NCI-H2196 treated with DMSO at 0.1 percent for 48 hours (cell line): ENCODE data around the gene CCDC69.
"Not testable (repeated sequence)": the region's sequence is repeated elsewhere in the genome, so short reads cannot be mapped to it uniquely, and the experiment has no call there.

ENCODE experiments used
- DNase-seq: peaks from one replicate; lab custom pipeline; 2025; ENCODE audit not compliant: unreplicated experiment; lab: John Stamatoyannopoulos, UW

The CCDC69 gene

DNA sequence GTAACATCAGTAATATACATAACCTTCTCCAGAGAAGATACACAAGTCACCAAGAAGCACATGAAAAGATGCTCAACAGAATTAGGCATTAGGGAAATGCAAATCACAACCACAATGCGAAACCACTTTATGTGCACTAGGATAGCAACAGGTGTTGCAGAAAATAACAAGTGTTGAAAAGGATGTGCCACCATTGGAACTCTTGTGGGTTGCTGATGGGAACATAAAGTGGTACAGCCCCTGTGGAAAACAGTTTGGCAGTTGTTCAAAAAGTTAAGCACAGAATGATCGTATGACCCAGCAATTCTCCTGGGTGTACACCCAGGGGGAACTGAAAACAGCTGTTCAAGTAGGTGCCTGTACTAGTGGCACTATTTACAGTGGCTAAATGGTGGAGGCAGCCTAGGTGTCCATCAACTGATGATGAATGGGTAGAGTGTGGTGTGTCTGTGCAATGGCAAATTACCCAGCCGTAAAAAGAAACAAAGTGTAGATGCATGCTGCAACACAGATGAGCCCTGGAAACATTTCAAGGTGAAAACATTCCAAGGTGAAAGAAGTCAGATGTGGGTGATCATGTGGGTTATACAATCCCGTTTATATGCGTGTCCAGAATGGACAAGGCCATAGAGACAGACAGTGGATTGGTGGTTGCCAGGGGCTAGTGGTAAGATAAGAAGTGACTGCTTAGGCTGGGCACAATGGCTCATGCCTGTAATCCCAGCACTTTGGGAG, 27.2 kb downstream of the CCDC69 start:
- no peak for DNase-seq

GRCh38 chr5:151195622-151196021, 28.3 kb downstream of the CCDC69 start:
- DNase-seq = no peak

- no peak for DNase-seq
Measured at GRCh38 chr5:151192626-151193025, 31.3 kb downstream of the CCDC69 start.

GRCh38 chr5:151191661-151192060, 32.2 kb downstream of the CCDC69 start:
- DNase-seq = no peak

DNA sequence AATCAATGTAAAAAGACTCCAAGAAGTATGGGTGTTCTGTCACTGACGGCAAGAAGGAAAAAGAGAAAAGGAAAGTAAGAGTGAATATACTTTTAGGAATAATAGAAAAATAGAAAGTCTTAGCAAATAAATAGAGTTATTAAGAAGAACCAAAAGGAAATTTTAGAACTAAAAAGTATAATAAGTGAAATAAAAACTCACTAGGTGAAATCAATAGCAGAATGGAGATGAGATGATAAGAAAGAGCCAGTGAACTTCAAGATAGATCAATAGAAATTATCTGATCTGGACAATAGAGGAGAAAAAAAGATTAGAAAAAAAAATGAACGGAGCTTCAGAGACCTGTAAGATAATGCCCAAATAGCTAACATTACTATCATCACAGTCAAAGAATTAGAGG, 34.7 kb downstream of the CCDC69 start:
- DNase-seq = no peak

DNA sequence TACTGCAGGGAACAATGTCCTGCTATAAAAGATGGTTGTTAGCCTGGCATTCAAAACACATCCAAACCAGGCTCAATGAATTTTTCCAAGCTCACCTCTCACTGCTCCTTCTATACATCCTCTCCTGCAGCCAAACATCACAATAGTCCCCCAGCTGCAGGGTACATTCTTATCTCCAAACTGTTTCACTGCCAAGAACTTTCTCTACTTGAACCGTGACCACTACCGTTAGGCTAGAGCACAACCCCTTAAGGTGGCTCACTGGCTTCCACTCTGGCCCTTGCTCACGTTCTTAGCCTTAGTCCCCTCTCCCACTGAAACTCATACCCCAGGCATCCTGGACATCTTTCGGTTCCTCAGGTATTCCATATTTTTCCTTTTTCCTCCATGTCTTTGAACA, 37.4 kb downstream of the CCDC69 start:
- DNase-seq = no peak

GRCh38 chr5:151186052-151186451, 37.8 kb downstream of the CCDC69 start:
- DNase-seq = no peak

- no peak for DNase-seq
Measured at GRCh38 chr5:151184316-151185042, 39.4 kb downstream of the CCDC69 start.

GRCh38 chr5:151183456-151184245, 40.2 kb downstream of the CCDC69 start:
- no peak for DNase-seq

- DNase-seq = no peak
Measured at GRCh38 chr5:151182976-151183375, 40.9 kb downstream of the CCDC69 start.

GRCh38 chr5:151182524-151182900, 41.4 kb downstream of the CCDC69 start:
- no peak for DNase-seq

GRCh38 chr5:151181818-151182523, 41.9 kb downstream of the CCDC69 start:
- no peak for DNase-seq

GRCh38 chr5:151180291-151180690, 43.6 kb downstream of the CCDC69 start:
- DNase-seq = no peak

DNA sequence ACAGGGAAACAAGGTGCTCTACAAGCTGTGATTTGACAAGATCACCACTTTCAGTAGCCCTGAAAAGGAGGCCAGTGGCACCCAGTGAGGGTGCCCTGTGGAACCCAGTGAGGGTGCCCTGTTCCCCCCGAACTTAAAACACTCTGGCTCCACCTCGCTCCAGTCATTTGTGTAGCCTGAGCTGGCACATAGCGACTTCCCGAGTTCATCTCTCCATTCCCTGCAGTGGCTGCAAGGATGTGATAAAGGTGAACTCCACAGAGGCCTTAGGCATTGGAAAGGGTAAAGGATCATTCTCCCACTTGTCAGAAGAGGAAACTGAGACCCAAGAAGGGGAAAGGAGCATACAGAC, 44.4 kb downstream of the CCDC69 start:
- DNase-seq = no peak

DNA sequence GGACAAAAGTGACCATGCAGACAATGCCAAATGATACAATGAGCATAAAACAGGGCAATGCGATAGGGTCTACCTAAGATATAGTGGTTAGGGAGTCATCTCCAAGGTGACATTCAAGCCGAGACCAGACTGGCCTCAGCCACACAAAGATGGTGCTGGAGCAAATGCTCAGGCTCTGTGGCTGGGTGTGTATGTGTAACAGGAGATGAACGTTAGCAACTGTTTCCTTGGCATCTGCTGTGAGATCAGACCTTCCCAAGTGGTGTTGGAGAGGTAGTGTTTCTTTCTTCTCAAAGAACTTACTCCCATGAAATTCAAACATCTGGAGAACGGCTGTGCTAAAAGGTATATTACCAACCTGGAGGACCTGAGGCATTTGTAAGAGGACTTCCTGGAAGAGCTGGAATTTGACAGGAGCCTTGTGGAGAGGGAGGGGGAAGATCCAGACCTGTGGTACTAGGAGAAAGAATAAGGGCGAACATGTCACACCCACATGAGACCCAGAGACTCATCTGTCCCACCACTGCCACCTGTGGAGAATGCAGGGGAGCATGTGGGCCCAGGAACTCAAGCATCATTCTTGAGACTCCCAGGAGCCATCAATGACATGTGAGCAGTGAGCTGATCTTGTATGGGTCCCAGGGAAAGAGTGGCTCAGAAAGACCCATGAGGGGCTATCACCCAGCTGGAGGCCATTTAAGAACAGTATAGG, 45.0 kb downstream of the CCDC69 start:
- no peak for DNase-seq

- no peak for DNase-seq
Measured at GRCh38 chr5:151178372-151178771, 45.5 kb downstream of the CCDC69 start.

DNA sequence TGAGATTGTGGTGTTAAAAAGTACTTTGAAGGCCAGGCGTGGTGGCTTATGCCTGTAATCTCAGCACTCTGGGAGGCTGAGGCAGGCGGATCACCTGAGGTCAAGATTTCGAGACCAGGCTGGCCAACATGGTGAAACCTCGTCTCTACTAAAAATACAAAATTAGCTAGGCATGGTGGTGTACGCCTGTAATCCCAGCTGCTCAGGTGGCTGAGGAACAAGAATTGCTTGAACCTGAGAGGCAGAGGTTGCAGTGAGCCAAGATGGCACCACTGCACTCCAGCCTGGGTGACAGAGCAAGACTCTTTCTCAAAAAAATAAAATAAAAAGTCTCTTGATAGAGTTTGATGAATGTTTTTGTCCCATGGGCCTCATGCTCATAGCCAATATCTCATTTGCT, 47.6 kb downstream of the CCDC69 start:
- DNase-seq = not testable (repeated sequence)

- no peak for DNase-seq
Measured at GRCh38 chr5:151174612-151175101, 49.2 kb downstream of the CCDC69 start.

DNA sequence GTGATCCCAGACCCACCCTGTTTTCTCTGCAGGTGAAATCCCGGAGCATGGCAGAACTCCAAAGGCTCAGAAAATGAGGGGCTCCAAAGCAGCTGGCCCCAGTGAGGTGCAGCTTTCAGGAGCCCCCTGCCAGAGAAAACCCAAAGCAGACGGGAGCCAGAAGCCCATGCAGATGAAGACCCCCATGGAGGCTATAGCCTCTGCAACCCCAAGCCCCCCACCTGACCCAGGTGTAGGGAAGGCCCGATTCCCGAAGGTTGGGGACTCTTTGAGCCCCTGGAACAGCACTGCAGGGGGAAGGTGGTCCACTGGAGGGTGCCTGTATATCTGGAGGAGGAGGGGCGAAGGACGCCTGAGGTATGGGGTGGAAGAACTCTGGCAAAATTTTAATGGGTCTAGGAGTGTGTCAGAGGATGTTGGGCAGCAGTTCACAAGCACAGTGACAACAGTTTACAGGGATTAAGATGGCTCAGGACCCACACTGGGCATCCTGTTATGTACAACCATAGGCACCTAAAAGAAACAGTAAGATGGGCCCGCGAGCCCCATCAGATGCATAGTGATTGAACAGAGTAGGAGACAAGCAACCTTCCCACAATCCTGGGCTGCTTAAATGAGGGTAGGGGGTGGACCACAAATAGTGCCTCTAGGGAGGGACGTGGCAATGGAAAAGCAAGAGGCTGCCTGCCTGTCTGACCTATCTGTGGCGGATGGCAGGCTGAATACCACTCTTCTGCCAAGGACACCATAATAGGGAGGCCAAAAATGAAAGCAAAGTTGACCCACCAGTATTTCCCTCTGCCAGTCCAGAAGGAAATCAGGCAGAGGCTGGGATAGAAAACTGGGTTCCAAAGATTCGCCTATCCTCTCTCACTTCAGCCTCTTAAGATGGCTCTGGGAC, 49.9 kb downstream of the CCDC69 start:
- no peak for DNase-seq

DNA sequence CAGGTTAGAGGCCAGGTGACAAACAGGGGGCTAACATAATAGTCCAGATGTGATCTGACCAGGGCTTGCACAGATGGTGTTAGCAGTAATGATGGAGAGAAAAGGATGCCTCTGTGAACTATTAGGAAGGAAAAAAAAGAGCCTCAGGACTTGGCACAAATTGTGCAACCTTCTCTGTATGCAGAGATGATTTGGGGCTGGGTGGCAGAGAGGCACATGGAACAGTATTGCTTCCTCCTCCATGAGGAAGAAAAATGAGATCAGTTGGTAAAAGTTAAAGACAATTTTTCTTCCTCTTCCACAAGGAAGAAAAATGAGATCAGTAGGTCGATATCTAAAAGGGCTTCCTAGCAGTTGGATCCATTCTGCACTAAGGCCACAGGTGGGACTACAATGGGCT, 52.4 kb downstream of the CCDC69 start:
- no peak for DNase-seq
